SK-N-SH (cell line): ENCODE data around the gene GJB3. TPM values are rescaled to one million over a fixed set of nuclear protein-coding genes. Genes with fewer than 3 reads are reported as not detected.

Source experiments
- CTCF ChIA-PET: fragments of 300-600, 350-600 bp; formaldehyde crosslinking; extraction: SDS; loops from one replicate; lab custom pipeline; 2021; lab: Yijun Ruan, JAX
- POLR2A ChIA-PET: fragments of 350-600 bp; sonication (Branson Sonifier 250); formaldehyde crosslinking; extraction: SDS; loops from one replicate; lab custom pipeline; 2020; ENCODE audit warnings: antibody characterized with exemption, inconsistent platforms; lab: Yijun Ruan, JAX
- DNase-seq: peaks from one replicate; pipeline ENCODE4 v3.0.0; 2012
- H2AFZ ChIP-seq: fragments of 200-600 bp; sonication (generic); 2 replicates; pipeline ENCODE4 v1.8.1; 2016; ENCODE audit warnings: antibody characterized with exemption, mild to moderate bottlenecking, low read depth
- H3F3A ChIP-seq: fragments of 200-600 bp; sonication (generic); replicated peaks from 2 replicates; pipeline ENCODE3; 2016; ENCODE audit warnings: antibody characterized with exemption, mild to moderate bottlenecking; ENCODE audit not compliant: insufficient read depth
- H3K27ac ChIP-seq, 2 experiments: fragments of 200-500 bp in 1 of 2; fragments of 200-600 bp in 1 of 2; sonication (Bioruptor generic) in 1 of 2; sonication (generic), shearing (Covaris generic) in 1 of 2; 2 replicates each; pipeline versions ENCODE4 v1.5.1 to v1.6.1; 2014 to 2016; ENCODE audit warnings: low read depth in 2 of 2, inconsistent platforms in 1 of 2, low read length in 1 of 2, mild to moderate bottlenecking in 1 of 2, mixed read lengths in 1 of 2
- H3K27me3 ChIP-seq: fragments of 200-600 bp; sonication (generic), shearing (Covaris generic); 2 replicates; pipeline ENCODE4 v1.6.1; 2016; ENCODE audit warnings: mixed run types; ENCODE audit not compliant: insufficient read depth
- H3K36me3 ChIP-seq, 2 experiments: fragments of 200-500 bp in 1 of 2; fragments of 200-600 bp in 1 of 2; sonication (Bioruptor generic) in 1 of 2; sonication (generic) in 1 of 2; replicated peaks in 1 of 2; 2 replicates each; pipeline versions ENCODE3 to v1.5.1; 2014 to 2016; ENCODE audit warnings: low read length in 1 of 2, mild to moderate bottlenecking in 1 of 2; ENCODE audit not compliant: insufficient read depth in 2 of 2, control insufficient read depth in 1 of 2
- H3K4me1 ChIP-seq, 2 experiments: fragments of 200-500 bp in 1 of 2; fragments of 200-600 bp in 1 of 2; sonication (Bioruptor generic) in 1 of 2; sonication (generic), shearing (Covaris generic) in 1 of 2; 2 replicates each; pipeline versions ENCODE4 v1.5.1 to v1.6.1; 2014 to 2016; ENCODE audit warnings: low read depth in 1 of 2, low read length in 1 of 2, mixed run types in 1 of 2; ENCODE audit not compliant: insufficient read depth in 2 of 2, control insufficient read depth in 1 of 2
- H3K4me2 ChIP-seq: fragments of 200-600 bp; sonication (generic), shearing (Covaris generic); 2 replicates; pipeline ENCODE4 v1.6.1; 2017; ENCODE audit warnings: mixed run types
- H3K4me3 ChIP-seq, 2 experiments: fragments of 200-500 bp in 1 of 2; fragments of 200-600 bp in 1 of 2; sonication (Bioruptor generic) in 1 of 2; sonication (generic), shearing (Covaris generic) in 1 of 2; 2 replicates each; pipeline versions ENCODE4 v1.5.1 to v1.8.1; 2014 to 2016; ENCODE audit warnings: low read depth in 2 of 2, inconsistent platforms in 1 of 2, low read length in 1 of 2, mild to moderate bottlenecking in 1 of 2, mixed read lengths in 1 of 2, moderate library complexity in 1 of 2
- H3K79me2 ChIP-seq: fragments of 200-600 bp; sonication (generic); 2 replicates; pipeline ENCODE4 v1.8.1; 2017; ENCODE audit warnings: mild to moderate bottlenecking; ENCODE audit not compliant: insufficient read depth
- H3K9ac ChIP-seq: fragments of 200-600 bp; sonication (generic); 2 replicates; pipeline ENCODE4 v1.6.1; 2017; ENCODE audit warnings: mixed run types
- H3K9me2 ChIP-seq: fragments of 200-600 bp; sonication (generic); 2 replicates; pipeline ENCODE4 v1.6.1; 2017; ENCODE audit warnings: mixed run types
- H3K9me3 ChIP-seq: fragments of 200-600 bp; sonication (generic); 2 replicates; pipeline ENCODE4 v1.6.1; 2017; ENCODE audit warnings: mixed run types, mild to moderate bottlenecking, moderate library complexity
- H4K20me1 ChIP-seq: fragments of 200-600 bp; sonication (generic); 2 replicates; pipeline ENCODE4 v1.6.1; 2017; ENCODE audit warnings: mild to moderate bottlenecking, mixed run types; ENCODE audit not compliant: insufficient read depth
- CHD2 ChIP-seq: fragments of 150-350 bp; IDR thresholded peaks from 2 replicates; pipeline ENCODE4 v1.6.1; 2018; ENCODE audit warnings: low read length; ENCODE audit not compliant: partially characterized antibody
- FOXM1 ChIP-seq: IDR thresholded peaks from 2 replicates; pipeline ENCODE4 v1.4.0; 2012; ENCODE audit warnings: low read depth, mild to moderate bottlenecking
- GATA2 ChIP-seq: sonication (generic); formaldehyde crosslinking; IDR thresholded peaks from 2 replicates; pipeline ENCODE4 v1.5.0; 2020; ENCODE audit warnings: mild to moderate bottlenecking, missing genetic modification reagents
- POLR2AphosphoS5 ChIP-seq: IDR thresholded peaks from 2 replicates; pipeline ENCODE4 v1.6.1; 2012; ENCODE audit warnings: low read depth, low read length
- SMC3 ChIP-seq: IDR thresholded peaks from 2 replicates; pipeline ENCODE4 v1.6.1; 2012; ENCODE audit warnings: low read depth, low read length, improper control_type of control experiment
- TAF1 ChIP-seq: IDR thresholded peaks from 2 replicates; pipeline ENCODE4 v1.6.1; 2012; ENCODE audit warnings: low read depth, mild to moderate bottlenecking, low read length, moderate library complexity, borderline replicate concordance
- WGBS: methylation state at CpG from one replicate; pipeline ENCODE4 v1.1.6; 2017; ENCODE audit warnings: low lambda C conversion rate; 5-methylcytosine and 5-hydroxymethylcytosine counted together
- polyA plus RNA-seq, 3 experiments: library from polyadenylated mRNA; depleted of rRNA; stranded (reverse); fragments of >200 nt; gene quantifications; 2 replicates each; pipeline ENCODE4 v1.2.3, GENCODE V29; 2012
- TF ChIP-seq, protein P1 (sequence below): IDR thresholded peaks from 2 replicates; pipeline ENCODE4; 2012
- TF ChIP-seq, protein P2 (sequence below): IDR thresholded peaks from 2 replicates; pipeline ENCODE4 v1.6.1; 2012; ENCODE audit warnings: mild to moderate bottlenecking, low read depth, low read length, moderate library complexity

GJB3 gene
- polyA plus RNA-seq, 1 of the 3 experiments (the other 2 are of a cell fraction): not detected

DNA sequence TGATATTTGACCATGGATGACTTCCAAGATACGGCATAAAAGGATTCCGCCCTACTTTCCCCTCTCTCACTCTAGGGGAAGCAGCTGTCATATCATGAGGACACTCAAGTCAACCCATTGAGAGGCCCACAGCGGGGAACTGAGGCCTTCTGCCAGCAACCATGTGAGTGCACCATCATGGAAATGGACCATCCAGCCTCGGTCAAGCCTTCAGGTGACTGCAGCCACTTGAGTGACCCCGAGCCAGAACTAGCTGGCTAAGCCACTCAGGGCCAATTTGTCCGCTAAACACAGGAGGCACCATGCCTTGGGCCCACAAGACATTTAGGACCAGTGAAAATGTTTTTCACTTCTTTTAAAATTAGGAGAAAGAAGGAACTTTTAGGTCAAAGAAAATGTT lies 37.2 kb upstream of the GJB3 start:
- H3K9me2 ChIP-seq: no peaks in the 10 kb centered on the region
- DNase-seq: no peak
- H3K4me2 ChIP-seq: no peak overlapping the region
- no peaks in the 10 kb centered on the region for H3F3A ChIP-seq
- H3K27me3 ChIP-seq: no peaks in the 10 kb centered on the region
- peaks cover 0 to 8% of the 10 kb centered on the region in 2 experiments; a peak in 1 of 4 replicates for H3K4me1 ChIP-seq
- H3K4me3 ChIP-seq: no peak overlapping the region
- H3K9ac ChIP-seq: no peak overlapping the region
- H3K36me3 ChIP-seq: no peaks in the 10 kb centered on the region
- H3K9me3 ChIP-seq: no peaks in the 10 kb centered on the region
- ChIA-PET POLR2A (no interaction called here), CTCF (interaction anchor here (0.8 to 4.9 kb wide), 39 partner anchors 10 to 1117 kb away, joined by 3 to 57 read pairs (median 6); partner anchors contain the start of genes GJB5 and SMIM12)
- no peak overlapping the region for H3K27ac ChIP-seq
- H3K79me2 ChIP-seq: no peaks in the 10 kb centered on the region
- H2AFZ ChIP-seq: no peak overlapping the region
- no peaks in the 10 kb centered on the region for H4K20me1 ChIP-seq
- WGBS: 50% methylated on average over 5 of the region's 6 CpGs
- TF ChIP-seq POLR2AphosphoS5: no peak

- WGBS: 23% methylated on average over 3 of the region's 3 CpGs
- no peaks in the 10 kb centered on the region for H3K36me3 ChIP-seq
- H3K9ac ChIP-seq: no peak overlapping the region
- H3K79me2 ChIP-seq: no peaks in the 10 kb centered on the region
- H4K20me1 ChIP-seq: no peaks in the 10 kb centered on the region
- H3K4me2 ChIP-seq: no peak overlapping the region
- no peaks in the 10 kb centered on the region for H3K9me2 ChIP-seq
- no peak overlapping the region for H3K27ac ChIP-seq
- no peaks in the 10 kb centered on the region for H3F3A ChIP-seq
- H3K4me1 ChIP-seq: peaks cover 0 to 3% of the 10 kb centered on the region in 2 experiments; a peak in 1 of 4 replicates
- H3K27me3 ChIP-seq: no peaks in the 10 kb centered on the region
- H3K9me3 ChIP-seq: no peaks in the 10 kb centered on the region
- no peak overlapping the region for H2AFZ ChIP-seq
- DNase-seq: no peak
- ChIA-PET CTCF (interaction anchor here (0.8 to 4.9 kb wide), 10 partner anchors 8 to 1112 kb away, joined by 3 to 57 read pairs (median 12); partner anchors contain the start of gene GJB5), POLR2A (no interaction called here)
- no peak overlapping the region for H3K4me3 ChIP-seq
- TF ChIP-seq, protein P1, sequence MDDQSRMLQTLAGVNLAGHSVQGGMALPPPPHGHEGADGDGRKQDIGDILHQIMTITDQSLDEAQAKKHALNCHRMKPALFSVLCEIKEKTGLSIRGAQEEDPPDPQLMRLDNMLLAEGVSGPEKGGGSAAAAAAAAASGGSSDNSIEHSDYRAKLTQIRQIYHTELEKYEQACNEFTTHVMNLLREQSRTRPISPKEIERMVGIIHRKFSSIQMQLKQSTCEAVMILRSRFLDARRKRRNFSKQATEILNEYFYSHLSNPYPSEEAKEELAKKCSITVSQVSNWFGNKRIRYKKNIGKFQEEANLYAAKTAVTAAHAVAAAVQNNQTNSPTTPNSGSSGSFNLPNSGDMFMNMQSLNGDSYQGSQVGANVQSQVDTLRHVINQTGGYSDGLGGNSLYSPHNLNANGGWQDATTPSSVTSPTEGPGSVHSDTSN: no peak
- TF ChIP-seq CHD2: no peak
- no peak for TF ChIP-seq FOXM1
- TF ChIP-seq POLR2AphosphoS5: no peak
- TF ChIP-seq, protein P2, sequence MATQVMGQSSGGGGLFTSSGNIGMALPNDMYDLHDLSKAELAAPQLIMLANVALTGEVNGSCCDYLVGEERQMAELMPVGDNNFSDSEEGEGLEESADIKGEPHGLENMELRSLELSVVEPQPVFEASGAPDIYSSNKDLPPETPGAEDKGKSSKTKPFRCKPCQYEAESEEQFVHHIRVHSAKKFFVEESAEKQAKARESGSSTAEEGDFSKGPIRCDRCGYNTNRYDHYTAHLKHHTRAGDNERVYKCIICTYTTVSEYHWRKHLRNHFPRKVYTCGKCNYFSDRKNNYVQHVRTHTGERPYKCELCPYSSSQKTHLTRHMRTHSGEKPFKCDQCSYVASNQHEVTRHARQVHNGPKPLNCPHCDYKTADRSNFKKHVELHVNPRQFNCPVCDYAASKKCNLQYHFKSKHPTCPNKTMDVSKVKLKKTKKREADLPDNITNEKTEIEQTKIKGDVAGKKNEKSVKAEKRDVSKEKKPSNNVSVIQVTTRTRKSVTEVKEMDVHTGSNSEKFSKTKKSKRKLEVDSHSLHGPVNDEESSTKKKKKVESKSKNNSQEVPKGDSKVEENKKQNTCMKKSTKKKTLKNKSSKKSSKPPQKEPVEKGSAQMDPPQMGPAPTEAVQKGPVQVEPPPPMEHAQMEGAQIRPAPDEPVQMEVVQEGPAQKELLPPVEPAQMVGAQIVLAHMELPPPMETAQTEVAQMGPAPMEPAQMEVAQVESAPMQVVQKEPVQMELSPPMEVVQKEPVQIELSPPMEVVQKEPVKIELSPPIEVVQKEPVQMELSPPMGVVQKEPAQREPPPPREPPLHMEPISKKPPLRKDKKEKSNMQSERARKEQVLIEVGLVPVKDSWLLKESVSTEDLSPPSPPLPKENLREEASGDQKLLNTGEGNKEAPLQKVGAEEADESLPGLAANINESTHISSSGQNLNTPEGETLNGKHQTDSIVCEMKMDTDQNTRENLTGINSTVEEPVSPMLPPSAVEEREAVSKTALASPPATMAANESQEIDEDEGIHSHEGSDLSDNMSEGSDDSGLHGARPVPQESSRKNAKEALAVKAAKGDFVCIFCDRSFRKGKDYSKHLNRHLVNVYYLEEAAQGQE: no peak
- TF ChIP-seq GATA2 (CRISPR knock-in tag): no peak
- TF ChIP-seq TAF1: no peak
- TF ChIP-seq SMC3: no peak
Observed at GRCh38 chr1:34744851-34745250, 36.2 kb upstream of the GJB3 start.
